Measurements from ENCODE around the gene FGD5.

FGD5 gene

GRCh38 chr3:14885307-14885706, 66.5 kb downstream of the FGD5 start:
- no peak for TF ChIP-seq CTCF (conservative IDR thresholded peaks at IDR 0.05)
- H3K27ac ChIP-seq: no peak overlapping the region

DNA sequence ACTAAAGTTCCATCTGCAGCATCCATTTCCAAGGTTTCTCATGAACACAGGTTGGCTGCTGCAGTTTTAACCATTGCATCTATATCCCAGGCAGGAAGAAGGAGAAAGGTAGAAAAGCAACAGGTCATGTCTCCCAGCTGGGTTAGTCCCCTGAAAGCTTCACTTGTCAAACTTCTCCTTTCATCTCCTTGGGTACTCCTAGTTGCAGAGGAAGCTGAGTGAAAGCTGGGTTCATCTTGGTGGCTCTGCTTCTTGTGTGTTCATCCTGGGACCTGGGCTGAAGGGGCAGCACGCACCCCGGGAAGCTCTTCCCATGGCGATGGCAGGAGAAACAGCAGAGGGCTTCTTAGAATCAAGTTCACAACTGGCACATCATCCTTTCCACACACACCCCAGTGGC, 67.3 kb downstream of the FGD5 start:
- H3K27ac ChIP-seq: no peak overlapping the region
- TF ChIP-seq CTCF (conservative IDR thresholded peaks at IDR 0.05): no peak

DNA sequence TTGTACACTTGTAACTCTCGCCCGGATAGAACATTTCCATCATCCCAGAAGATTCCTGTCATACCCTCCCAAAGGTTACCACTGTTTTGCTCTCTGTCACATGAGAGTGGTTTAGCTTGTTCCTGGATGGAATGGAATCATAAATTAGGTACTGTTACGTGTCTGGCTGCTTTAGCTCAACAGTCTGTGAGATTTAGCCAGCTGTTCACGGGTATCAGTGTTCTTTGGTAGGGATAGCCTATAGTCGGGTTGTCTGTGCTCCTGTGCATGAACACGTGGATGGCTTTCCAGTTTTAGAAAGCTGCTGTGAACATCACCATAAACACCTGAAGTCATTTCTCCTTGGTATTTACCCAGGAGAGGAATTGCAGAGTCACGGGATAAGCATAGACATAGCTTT, 70.4 kb downstream of the FGD5 start:
- TF ChIP-seq CTCF (conservative IDR thresholded peaks at IDR 0.05): no peak
- H3K27ac ChIP-seq: no peak overlapping the region

GRCh38 chr3:14889943-14890342, 71.2 kb downstream of the FGD5 start:
- no peak for TF ChIP-seq CTCF (conservative IDR thresholded peaks at IDR 0.05)
- H3K27ac ChIP-seq: no peak overlapping the region

- no peak for TF ChIP-seq CTCF (conservative IDR thresholded peaks at IDR 0.05)
- no peak overlapping the region for H3K27ac ChIP-seq
Measured at GRCh38 chr3:14890476-14890875, 71.7 kb downstream of the FGD5 start.

DNA sequence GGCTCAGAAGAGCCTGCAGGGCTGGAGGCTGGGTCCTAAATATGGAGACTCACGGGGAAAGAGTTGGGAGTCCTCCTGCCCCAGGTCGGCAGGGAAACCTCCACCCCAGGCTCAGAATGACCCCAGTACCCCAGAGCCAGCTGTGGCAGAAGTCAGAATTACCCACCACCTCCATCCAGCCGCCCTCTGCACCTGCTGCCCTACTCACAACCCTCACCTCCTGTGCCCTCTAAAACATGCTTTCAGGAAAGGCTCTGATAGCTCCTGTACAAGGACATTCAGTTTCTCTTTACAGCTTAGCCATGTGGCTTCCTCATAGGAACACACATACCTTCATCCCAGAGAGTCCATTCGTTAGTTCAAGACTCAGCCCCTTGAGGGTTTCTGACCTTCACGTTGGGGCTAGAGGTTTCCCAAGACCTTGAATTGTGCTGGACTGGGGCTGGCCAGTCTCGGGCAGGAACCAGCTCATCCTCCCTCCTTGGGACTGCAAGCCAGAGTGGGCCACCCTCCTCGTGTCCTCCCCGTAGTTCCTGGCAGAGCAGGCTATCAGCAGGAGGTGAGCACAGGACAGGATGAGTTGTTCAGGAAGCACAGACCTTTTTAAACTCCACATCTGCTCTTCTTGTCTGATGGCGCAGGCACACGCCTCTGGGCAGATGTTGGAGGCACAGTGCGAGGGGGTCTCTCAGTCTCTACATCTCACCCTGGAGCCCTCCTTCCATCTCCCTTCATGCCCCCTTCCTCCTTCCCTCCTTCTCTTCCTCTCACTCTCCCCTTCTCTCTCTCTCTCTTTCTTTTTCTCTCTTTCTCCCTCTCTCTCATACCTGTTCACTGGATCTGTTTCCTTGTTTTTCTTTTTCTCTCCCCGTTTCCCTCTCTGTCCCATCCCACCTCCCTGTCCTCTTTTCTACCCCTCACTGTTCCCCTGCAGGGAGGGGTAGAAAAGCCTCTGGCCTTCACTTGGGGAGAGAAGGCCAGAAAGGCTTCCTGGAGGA, 72.7 kb downstream of the FGD5 start:
- TF ChIP-seq CTCF (conservative IDR thresholded peaks at IDR 0.05): no peak
- H3K27ac ChIP-seq: no peak overlapping the region

DNA sequence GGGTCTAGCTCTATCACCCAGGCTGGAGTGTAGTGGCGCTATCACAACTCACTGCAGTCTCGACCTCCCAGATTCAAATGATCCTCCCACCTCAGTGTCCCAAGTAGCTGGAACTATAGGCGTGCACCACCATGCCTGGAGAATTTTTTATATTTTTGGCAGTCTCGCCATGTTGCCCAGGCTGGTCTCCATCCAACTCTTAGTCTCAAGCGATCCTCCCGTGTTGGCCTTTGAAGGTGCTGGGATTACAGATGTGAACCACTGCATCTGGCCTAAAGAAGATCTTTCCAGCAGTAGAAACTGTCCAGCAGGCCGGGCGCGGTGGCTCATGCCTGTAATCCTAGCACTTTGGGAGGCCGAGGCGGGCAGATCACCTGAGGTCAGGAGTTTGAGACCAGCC, 73.5 kb downstream of the FGD5 start:
- no peak for TF ChIP-seq CTCF (conservative IDR thresholded peaks at IDR 0.05)
- H3K27ac ChIP-seq: no peak overlapping the region
